K562 (cell line): ENCODE data around the gene ANO3. TPM values are rescaled to one million over a fixed set of nuclear protein-coding genes. Genes with fewer than 3 reads are reported as not detected.

Source experiments
- ATAC-seq: fragments of 200-7000 bp; cut with Tn5 transposase; 3 replicates; pipeline ENCODE4 v1.9.1; 2020; ENCODE audit warnings: moderate library complexity
- BruUV-seq: library from RNA; stranded (reverse); fragments of 400-500 nt; replicated peaks from 2 replicates; lab custom pipeline; 2021; lab: Mats Ljungman, UMichigan
- CTCF ChIA-PET: fragments of 300-600 bp; formaldehyde crosslinking; extraction: SDS; loops from one replicate; lab custom pipeline; 2021; ENCODE audit warnings: low intra/inter-chr PET ratio; lab: Yijun Ruan, JAX
- POLR2A ChIA-PET: fragments of 300-600, 350-650 bp; sonication (Branson Sonifier 250); formaldehyde crosslinking; extraction: SDS; loops from one replicate; lab custom pipeline; 2021; ENCODE audit warnings: antibody characterized with exemption, inconsistent platforms; lab: Yijun Ruan, JAX
- DNase-seq, 4 experiments: peaks; one replicate each; pipeline versions ENCODE4 v3.0.0 to v3.0.0-alpha.2; 2011 to 2018; ENCODE audit warnings: low spot score in 3 of 4, mixed read lengths in 3 of 4; ENCODE audit errors: extremely low read depth in 1 of 4
- FAIRE-seq: peaks from 2 replicates; lab custom pipeline; 2011; peaks lifted over from hg19 to GRCh38; lab: Jason Lieb, UNC
- H2AFZ ChIP-seq: 2 replicates; pipeline ENCODE4 v1.6.0; 2011; ENCODE audit warnings: low read depth, low read length, control low read depth, inconsistent platforms
- H3K27ac ChIP-seq: fragments of 200-600 bp; 3 replicates; pipeline ENCODE4 v1.8.0; 2011; ENCODE audit warnings: low read depth, mild to moderate bottlenecking, control low read depth, inconsistent platforms, low read length, moderate library complexity, mixed read lengths; ENCODE audit errors: extremely low read depth
- H3K27me3 ChIP-seq, 2 experiments: fragments of 300-600 bp in 1 of 2; 2 replicates in 1 of 2; 3 replicates in 1 of 2; pipeline versions ENCODE4 v1.6.0 to v1.8.0; 2011; ENCODE audit warnings: inconsistent platforms in 2 of 2, low read length in 2 of 2, mild to moderate bottlenecking in 1 of 2, mixed read lengths in 1 of 2, moderate library complexity in 1 of 2; ENCODE audit not compliant: control insufficient read depth in 2 of 2, insufficient read depth in 2 of 2
- H3K36me3 ChIP-seq: fragments of 300-600 bp; 3 replicates; pipeline ENCODE4 v1.8.0; 2011; ENCODE audit warnings: mild to moderate bottlenecking, low read length, inconsistent platforms; ENCODE audit not compliant: control insufficient read depth, insufficient read depth
- H3K4me1 ChIP-seq, 2 experiments: fragments of 200-600 bp in 1 of 2; replicated peaks in 1 of 2; 2 replicates in 1 of 2; 3 replicates in 1 of 2; pipeline versions ENCODE4 v1.5.1 to v1.8.0; 2011; ENCODE audit warnings: inconsistent platforms in 2 of 2, low read length in 2 of 2, mild to moderate bottlenecking in 1 of 2, mixed read lengths in 1 of 2, moderate library complexity in 1 of 2; ENCODE audit not compliant: control insufficient read depth in 2 of 2, insufficient read depth in 2 of 2
- H3K4me2 ChIP-seq: 2 replicates; pipeline ENCODE4 v1.6.1; 2011; ENCODE audit warnings: low read length, control low read depth, inconsistent platforms, mixed read lengths; ENCODE audit not compliant: insufficient read depth
- H3K4me3 ChIP-seq: fragments of 200-600 bp; sonication (generic), shearing (Covaris generic); 2 replicates; pipeline ENCODE4 v1.5.1; 2016; ENCODE audit warnings: control low read depth, inconsistent platforms
- H3K79me2 ChIP-seq: fragments of 200-600 bp; 3 replicates; pipeline ENCODE4 v1.8.0; 2011; ENCODE audit warnings: low read length, inconsistent platforms; ENCODE audit not compliant: control insufficient read depth, insufficient read depth
- H3K9ac ChIP-seq, 2 experiments: 2 replicates each; pipeline versions ENCODE4 v1.6.0 to v1.6.1; 2011; ENCODE audit warnings: low read depth in 2 of 2, low read length in 2 of 2, control low read depth in 1 of 2, inconsistent platforms in 1 of 2, mild to moderate bottlenecking in 1 of 2, mixed read lengths in 1 of 2; ENCODE audit not compliant: insufficient read depth in 1 of 2
- H3K9me1 ChIP-seq: one replicate; pipeline ENCODE4 v1.6.0; 2011; ENCODE audit warnings: inconsistent platforms, mild to moderate bottlenecking, low read length, moderate library complexity; ENCODE audit not compliant: control insufficient read depth, insufficient read depth
- H3K9me3 ChIP-seq: replicated peaks from 2 replicates; pipeline ENCODE4 v1.5.1; 2011; ENCODE audit warnings: low read depth, low read length, inconsistent platforms; ENCODE audit not compliant: control insufficient read depth, insufficient read depth
- H4K20me1 ChIP-seq: replicated peaks from 2 replicates; pipeline ENCODE4 v1.6.1; 2011; ENCODE audit warnings: low read length, inconsistent platforms, mixed read lengths; ENCODE audit not compliant: control insufficient read depth, insufficient read depth
- CBX2 ChIP-seq: fragments of 200-600 bp; sonication (generic); IDR thresholded peaks from one replicate; pipeline ENCODE4 v1.6.1; 2012; ENCODE audit warnings: mild to moderate bottlenecking, low read length, inconsistent platforms; ENCODE audit not compliant: insufficient read depth, poor library complexity, severe bottlenecking
- CCAR2 ChIP-seq: fragments of 200-400 bp; formaldehyde crosslinking; IDR thresholded peaks from 2 replicates; pipeline ENCODE4 v1.6.1; 2017; ENCODE audit warnings: mild to moderate bottlenecking, low read depth, low read length
- CHD4 ChIP-seq: fragments of 200-600 bp; sonication (generic); IDR thresholded peaks from 3 replicates; pipeline ENCODE4 v1.6.1; 2012; ENCODE audit warnings: low read depth, mild to moderate bottlenecking, mixed read lengths, low read length, inconsistent platforms; ENCODE audit not compliant: insufficient read depth, insufficient replicate concordance, poor library complexity, severe bottlenecking
- PRMT5 ChIP-seq: sonication (generic); formaldehyde crosslinking; IDR thresholded peaks from 2 replicates; pipeline ENCODE4 v1.5.0; 2020; ENCODE audit warnings: missing genetic modification reagents
- PTBP1 ChIP-seq: fragments of 200-400 bp; formaldehyde crosslinking; IDR thresholded peaks from 2 replicates; pipeline ENCODE4 v1.6.1; 2017; ENCODE audit warnings: low read depth, low read length
- RBM14 ChIP-seq: fragments of 200-400 bp; formaldehyde crosslinking; IDR thresholded peaks from 2 replicates; pipeline ENCODE4 v1.6.1; 2018; ENCODE audit warnings: low read depth, mild to moderate bottlenecking, low read length, moderate library complexity, borderline replicate concordance; ENCODE audit not compliant: insufficient read depth
- SMAD2 ChIP-seq: fragments of 150-350 bp; IDR thresholded peaks from 2 replicates; pipeline ENCODE4 v1.6.1; 2014; ENCODE audit warnings: low read depth, mild to moderate bottlenecking, low read length
- SMARCA4 ChIP-seq: fragments of 450-650 bp; IDR thresholded peaks from 2 replicates; pipeline ENCODE4 v1.6.1; 2016
- SRSF9 ChIP-seq: fragments of 200-400 bp; formaldehyde crosslinking; IDR thresholded peaks from 2 replicates; pipeline ENCODE4 v1.6.1; 2017; ENCODE audit warnings: low read depth, low read length, borderline replicate concordance
- TAF15 ChIP-seq: fragments of 200-400 bp; formaldehyde crosslinking; IDR thresholded peaks from 2 replicates; pipeline ENCODE4 v1.6.1; 2017; ENCODE audit warnings: mild to moderate bottlenecking, low read depth, low read length, moderate library complexity
- TAL1 ChIP-seq: fragments of 450-650 bp; IDR thresholded peaks from 2 replicates; pipeline ENCODE4 v1.6.1; 2016; ENCODE audit warnings: mild to moderate bottlenecking
- U2AF1 ChIP-seq: fragments of 200-400 bp; formaldehyde crosslinking; optimal IDR thresholded peaks from 2 replicates; pipeline ENCODE3; 2017; ENCODE audit warnings: mild to moderate bottlenecking, low read depth, low read length, moderate library complexity
- ZNF436 ChIP-seq: fragments of 250-450, 450-650 bp; sonication (Bioruptor Pico); formaldehyde crosslinking; IDR thresholded peaks from 2 replicates; pipeline ENCODE4 v1.7.0; 2020; ENCODE audit warnings: mild to moderate bottlenecking
- WGBS: fragments of 100-300 bp; shearing (Covaris generic); methylation state at CpG from one replicate; pipeline ENCODE4 v1.1.6; 2016; ENCODE audit warnings: low coverage, mixed read lengths; ENCODE audit not compliant: insufficient coverage; ENCODE audit errors: missing lambda C conversion rate; 5-methylcytosine and 5-hydroxymethylcytosine counted together
- in situ Hi-C: fragments of 300-500 bp; cut with MboI; formaldehyde crosslinking; loops from 4 replicates; pipeline ENCODE4 v1.15.0; 2018; ENCODE audit warnings: inconsistent platforms, mixed read lengths
- intact Hi-C: fragments of 100-400 bp; cut with micrococcal nuclease; formaldehyde crosslinking; loops from 2 replicates; pipeline ENCODE4 v1.14.2; 2022
- polyA plus RNA-seq, 8 experiments: library from polyadenylated mRNA; depleted of rRNA in 4 of 8; stranded (reverse) in 5 of 8; unstranded in 3 of 8; fragments of >200 nt; fragmentation: Nextera tagmentation in 2 of 8; fragmentation: Illumina TruSeq in 1 of 8; extraction: Ambion mirVana in 2 of 8; extraction: Trizol in 1 of 8; gene quantifications; 2 replicates each; pipeline versions ENCODE4 v1.2.1 to v1.2.3, GENCODE V29; 2011 to 2014; ENCODE audit warnings: inconsistent platforms in 1 of 8, missing spikeins in 1 of 8
- total RNA-seq, 7 experiments: library from RNA; depleted of rRNA in 6 of 7; stranded (reverse); fragments of >200 nt in 6 of 7; fragmentation: Illumina TruSeq in 2 of 7; extraction: Trizol in 2 of 7; gene quantifications; 2 replicates each; pipeline versions ENCODE4 v1.2.1 to v1.2.3, GENCODE V29; 2011 to 2021; ENCODE audit warnings: low replicate concordance in 1 of 7
- TF ChIP-seq, protein P1 (sequence below): IDR thresholded peaks from 2 replicates; pipeline ENCODE4 v1.6.1; 2016; ENCODE audit warnings: missing genetic modification characterization, missing compliant biosample characterization
- TF ChIP-seq, protein P2 (sequence below): fragments of 450-650 bp; IDR thresholded peaks from 2 replicates; pipeline ENCODE4 v1.6.1; 2016

The ANO3 gene
- total and polyA plus RNA-seq, 9 of the 15 experiments (the other 6 are each of a cell fraction or from before 2014, with no cell fraction given) = 0.01 to 0.13 (median 0.04) TPM; not detected in 1

DNA sequence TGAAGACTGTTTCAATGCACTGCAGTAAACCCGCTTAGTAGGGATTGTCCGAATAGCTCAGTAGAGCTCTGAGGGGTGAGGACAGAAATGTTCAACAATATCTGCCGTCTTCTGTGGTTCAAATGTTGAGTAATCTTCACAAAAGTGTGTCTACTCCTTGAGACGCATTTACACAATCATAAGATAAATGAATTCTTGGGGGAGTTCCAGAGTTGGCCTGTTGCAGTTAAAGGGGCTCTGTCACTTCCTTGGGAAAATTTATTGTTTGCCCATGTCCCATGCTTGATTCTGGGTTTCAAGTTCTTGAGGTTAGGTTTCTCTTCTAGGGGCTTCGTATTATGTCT, 614 bp downstream of the ANO3 start:
- Histone ChIP-seq H2AFZ (no peak overlapping the region), H3K36me3 (no peaks in the 10 kb centered on the region), H3K9me1 (no peaks in the 10 kb centered on the region), H3K9me3 (no peaks in the 10 kb centered on the region), H3K4me1 (no peaks in the 10 kb centered on the region), H4K20me1 (no peaks in the 10 kb centered on the region), H3K27ac (no peak overlapping the region), H3K4me2 (no peak overlapping the region), H3K79me2 (no peaks in the 10 kb centered on the region), H3K27me3 (no peaks in the 10 kb centered on the region), H3K4me3 (no peak overlapping the region), H3K9ac (no peak overlapping the region)
- FAIRE-seq (no peak), DNase-seq (no peak), ATAC-seq (no peak)
- no TSS peak for BruUV-seq
- TF ChIP-seq PTBP1 (no peak), SMARCA4 (no peak), TAF15 (no peak), ZNF436 (CRISPR knock-in tag) (no peak), PRMT5 (CRISPR knock-in tag) (no peak), SRSF9 (no peak), TAL1 (no peak), CHD4 (no peak), SMAD2 (no peak), U2AF1 (no peak), RBM14 (no peak), CCAR2 (no peak), CBX2 (no peak)
- TF ChIP-seq, protein P1, sequence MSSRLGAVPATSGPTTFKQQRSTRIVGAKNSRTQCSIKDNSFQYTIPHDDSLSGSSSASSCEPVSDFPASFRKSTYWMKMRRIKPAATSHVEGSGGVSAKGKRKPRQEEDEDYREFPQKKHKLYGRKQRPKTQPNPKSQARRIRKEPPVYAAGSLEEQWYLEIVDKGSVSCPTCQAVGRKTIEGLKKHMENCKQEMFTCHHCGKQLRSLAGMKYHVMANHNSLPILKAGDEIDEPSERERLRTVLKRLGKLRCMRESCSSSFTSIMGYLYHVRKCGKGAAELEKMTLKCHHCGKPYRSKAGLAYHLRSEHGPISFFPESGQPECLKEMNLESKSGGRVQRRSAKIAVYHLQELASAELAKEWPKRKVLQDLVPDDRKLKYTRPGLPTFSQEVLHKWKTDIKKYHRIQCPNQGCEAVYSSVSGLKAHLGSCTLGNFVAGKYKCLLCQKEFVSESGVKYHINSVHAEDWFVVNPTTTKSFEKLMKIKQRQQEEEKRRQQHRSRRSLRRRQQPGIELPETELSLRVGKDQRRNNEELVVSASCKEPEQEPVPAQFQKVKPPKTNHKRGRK (tag) = no peak
- TF ChIP-seq, protein P2, sequence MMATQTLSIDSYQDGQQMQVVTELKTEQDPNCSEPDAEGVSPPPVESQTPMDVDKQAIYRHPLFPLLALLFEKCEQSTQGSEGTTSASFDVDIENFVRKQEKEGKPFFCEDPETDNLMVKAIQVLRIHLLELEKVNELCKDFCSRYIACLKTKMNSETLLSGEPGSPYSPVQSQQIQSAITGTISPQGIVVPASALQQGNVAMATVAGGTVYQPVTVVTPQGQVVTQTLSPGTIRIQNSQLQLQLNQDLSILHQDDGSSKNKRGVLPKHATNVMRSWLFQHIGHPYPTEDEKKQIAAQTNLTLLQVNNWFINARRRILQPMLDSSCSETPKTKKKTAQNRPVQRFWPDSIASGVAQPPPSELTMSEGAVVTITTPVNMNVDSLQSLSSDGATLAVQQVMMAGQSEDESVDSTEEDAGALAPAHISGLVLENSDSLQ = no peak
- WGBS = 2% methylated on average over 5 of the region's 5 CpGs
- ChIA-PET POLR2A (no interaction called here), CTCF (no interaction called here)
- intact Hi-C loops (no loop called here), in situ Hi-C loops (no loop called here)
